AG09319 (cell line): ENCODE data around the gene CLINT1.
A peak's percentile ranks its signal among the peaks of the same experiment; 100 is the strongest.

ENCODE experiments used
- DNase-seq: peaks from one replicate; pipeline ENCODE4 v3.0.0-alpha.2; 2010; ENCODE audit warnings: low read depth; ENCODE audit errors: extremely low read depth
- TF ChIP-seq, protein P1 (sequence below): IDR thresholded peaks from 2 replicates; pipeline ENCODE4 v1.5.1; 2011; ENCODE audit warnings: low read depth, mild to moderate bottlenecking, inconsistent platforms, low read length, moderate library complexity

CLINT1 gene

DNA sequence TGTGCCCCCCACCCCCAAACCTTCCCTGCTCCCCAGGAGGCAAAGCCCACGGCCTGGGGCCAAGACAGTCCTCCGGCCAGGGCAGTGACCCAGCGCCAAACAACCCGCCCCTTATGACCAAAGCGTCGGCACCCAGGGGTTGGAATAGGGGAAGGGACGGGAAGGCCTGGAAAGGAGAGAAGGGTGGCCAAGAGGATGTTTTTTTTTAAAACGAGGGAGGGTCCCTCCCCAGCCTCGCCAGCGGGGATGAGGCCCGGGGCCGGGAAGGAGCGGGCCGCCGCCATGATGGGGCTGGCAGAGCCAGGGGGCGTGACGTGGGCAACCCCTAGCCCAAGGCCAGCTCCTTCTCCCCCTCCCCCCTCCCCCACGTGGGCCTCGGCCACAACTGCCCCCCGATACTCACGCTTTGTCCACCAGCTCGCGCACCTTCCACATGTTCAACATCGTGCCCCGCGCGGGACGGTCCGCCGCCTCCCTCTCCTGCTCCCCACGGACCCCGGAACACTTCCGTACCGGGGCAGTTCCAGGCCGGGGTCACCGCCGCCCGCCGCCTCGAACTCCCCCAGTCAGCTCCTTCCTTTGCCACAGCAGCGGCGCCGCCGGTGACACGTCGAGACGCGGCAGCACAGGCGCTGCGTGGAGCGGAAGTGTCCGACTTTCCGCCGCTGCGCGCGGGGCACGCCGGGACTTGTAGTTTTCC, at the start of gene CLINT1:
Gene CLINT1 (minus strand): TSS at position 619 of the 700 bp plus-strand sequence. CDS start 175 bp downstream, at position 444.
- TF ChIP-seq, protein P1, sequence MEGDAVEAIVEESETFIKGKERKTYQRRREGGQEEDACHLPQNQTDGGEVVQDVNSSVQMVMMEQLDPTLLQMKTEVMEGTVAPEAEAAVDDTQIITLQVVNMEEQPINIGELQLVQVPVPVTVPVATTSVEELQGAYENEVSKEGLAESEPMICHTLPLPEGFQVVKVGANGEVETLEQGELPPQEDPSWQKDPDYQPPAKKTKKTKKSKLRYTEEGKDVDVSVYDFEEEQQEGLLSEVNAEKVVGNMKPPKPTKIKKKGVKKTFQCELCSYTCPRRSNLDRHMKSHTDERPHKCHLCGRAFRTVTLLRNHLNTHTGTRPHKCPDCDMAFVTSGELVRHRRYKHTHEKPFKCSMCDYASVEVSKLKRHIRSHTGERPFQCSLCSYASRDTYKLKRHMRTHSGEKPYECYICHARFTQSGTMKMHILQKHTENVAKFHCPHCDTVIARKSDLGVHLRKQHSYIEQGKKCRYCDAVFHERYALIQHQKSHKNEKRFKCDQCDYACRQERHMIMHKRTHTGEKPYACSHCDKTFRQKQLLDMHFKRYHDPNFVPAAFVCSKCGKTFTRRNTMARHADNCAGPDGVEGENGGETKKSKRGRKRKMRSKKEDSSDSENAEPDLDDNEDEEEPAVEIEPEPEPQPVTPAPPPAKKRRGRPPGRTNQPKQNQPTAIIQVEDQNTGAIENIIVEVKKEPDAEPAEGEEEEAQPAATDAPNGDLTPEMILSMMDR = no peak
- DNase-seq = peak; percentile 50

DNA sequence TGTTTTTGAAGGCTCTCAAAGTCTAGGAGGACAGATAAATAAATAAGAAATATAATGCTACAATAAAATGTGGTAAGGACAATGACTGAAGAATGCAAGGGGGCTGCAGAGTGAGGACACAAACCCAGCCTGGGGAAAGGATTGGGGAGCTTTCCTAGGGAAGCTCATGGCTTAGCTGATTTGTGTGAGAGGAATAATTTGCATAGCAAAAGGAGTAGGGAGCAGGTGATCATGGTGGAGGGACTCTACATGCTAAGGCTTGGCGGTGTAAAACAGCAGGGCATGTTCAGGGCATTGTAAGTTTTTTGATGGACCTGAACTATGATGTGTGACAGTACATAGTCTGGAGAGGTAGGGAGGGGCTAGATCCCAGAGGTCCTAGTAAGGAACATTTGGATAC, 49.5 kb upstream of the CLINT1 start:
- TF ChIP-seq, protein P1 = no peak
- no peak for DNase-seq

DNA sequence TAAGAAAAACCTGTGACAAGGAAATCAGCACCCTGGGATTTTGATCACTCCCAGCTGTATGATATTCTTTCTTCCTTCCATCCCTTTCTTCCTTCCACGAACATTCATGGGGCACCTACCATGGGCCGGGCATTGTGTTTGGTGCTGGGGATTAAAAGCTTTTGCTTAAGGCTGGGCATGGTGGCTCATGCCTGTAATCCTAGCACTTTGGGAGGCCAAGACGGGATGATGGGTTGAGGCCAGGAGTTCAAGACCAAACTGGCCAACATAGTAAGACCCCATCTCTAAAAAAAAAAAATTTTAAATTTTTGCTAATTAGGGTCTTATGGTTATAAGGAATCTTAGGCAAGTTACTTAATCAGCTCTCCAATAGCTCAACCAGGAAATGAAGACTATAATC, 48.5 kb upstream of the CLINT1 start:
- TF ChIP-seq, protein P1 = no peak
- DNase-seq = no peak

DNA sequence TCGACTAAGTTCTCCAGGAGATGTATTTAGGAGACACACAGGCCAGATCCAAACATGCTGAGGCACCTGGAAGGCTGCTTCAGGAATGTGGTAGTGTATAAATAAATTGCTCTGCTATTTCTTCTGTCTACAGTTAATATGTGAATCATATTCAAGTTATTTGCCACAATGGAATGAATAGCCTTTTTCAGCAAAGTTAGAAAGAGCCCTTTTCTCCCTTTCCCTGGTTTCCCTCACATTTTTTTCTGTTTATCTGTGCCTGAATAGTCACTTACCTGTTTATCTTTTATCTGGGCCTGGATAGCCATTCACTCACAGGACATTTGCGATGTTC, 44.1 kb upstream of the CLINT1 start:
- DNase-seq = no peak
- TF ChIP-seq, protein P1 = no peak

DNA sequence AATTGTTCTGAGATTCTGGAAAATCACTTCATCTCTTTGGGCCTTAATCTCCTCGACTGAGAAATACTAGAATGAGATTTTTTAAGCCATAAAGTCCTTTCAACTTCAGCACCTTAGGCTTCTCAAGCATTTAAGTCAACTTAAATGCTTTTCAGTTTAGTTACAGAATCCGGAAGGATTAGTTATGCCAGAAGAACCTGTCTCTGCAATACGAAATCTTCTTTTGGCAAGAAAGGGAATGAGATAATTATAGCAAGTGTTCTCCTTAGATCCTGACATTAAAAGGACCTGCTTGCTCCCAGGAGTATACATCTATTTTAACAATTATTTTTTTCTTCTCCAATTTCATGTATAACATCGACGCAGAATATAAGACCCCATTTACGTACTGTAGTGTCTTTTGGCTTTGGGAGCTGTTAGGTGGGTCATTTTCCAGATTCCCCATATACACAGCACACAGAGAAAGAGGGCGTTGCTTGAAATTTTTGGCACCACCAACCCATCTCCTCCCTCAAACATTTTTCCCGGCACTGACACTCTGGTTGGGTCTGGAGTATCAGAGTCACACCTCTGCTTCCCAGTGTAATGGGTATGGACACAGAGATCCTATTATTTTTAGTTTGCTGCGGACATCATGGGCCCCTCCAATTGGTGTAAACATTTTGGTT, 43.6 kb upstream of the CLINT1 start:
- DNase-seq = no peak
- TF ChIP-seq, protein P1 = no peak

DNA sequence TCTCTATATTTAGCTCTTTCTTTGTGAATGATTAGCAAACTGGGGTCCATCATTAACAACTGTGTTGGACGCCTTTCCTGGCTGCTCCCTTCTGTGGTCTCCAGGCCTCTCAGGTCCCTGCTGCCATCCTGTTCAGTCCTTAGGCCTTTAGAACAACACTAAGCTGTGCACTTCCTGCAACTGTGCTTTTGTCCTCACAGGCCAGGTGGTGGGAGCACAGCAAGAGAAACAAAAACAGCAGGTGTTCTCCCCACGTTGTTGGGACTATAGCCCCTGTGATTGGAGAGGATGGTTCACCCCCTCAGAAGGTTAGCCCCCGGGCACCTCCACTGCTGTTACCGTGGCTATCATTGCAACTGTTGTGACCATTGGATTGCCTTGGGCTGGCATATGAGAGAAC, 41.7 kb upstream of the CLINT1 start:
- TF ChIP-seq, protein P1 = no peak
- DNase-seq = no peak

DNA sequence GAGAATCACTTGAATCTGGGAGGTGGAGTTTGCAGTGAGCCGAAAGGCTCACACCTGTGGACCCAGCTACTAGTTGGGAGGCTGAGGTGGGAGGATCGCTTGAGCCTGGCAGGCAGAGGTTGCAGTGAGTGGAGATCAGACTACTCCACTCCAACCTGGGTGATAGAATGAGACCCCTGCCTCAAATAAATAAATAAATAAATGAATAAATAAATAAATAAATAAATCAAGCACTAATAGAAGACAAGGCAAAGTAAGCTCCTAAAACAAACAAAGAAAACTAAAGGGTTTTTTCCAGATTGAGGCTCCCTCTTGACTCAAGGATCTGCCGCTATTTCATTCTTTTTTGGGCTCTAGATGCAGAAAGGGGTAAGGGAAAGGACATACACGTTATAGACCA, 34.7 kb upstream of the CLINT1 start:
- DNase-seq = no peak
- TF ChIP-seq, protein P1 = no peak
